H9 (cell line): ENCODE data around the gene CCDC70. TPM values are rescaled to one million over a fixed set of nuclear protein-coding genes. Genes with fewer than 3 reads are reported as not detected.

Source experiments
- DNase-seq: peaks from one replicate; pipeline ENCODE4 v3.0.0-alpha.2; 2017
- H2AFZ ChIP-seq: one replicate; pipeline ENCODE4 v1.6.1; 2013; ENCODE audit warnings: mild to moderate bottlenecking, low read length, control low read depth, moderate library complexity
- H2AK5ac ChIP-seq: 2 replicates; pipeline ENCODE4 v1.6.1; 2013; ENCODE audit warnings: low read length, control low read depth, mixed read lengths; ENCODE audit not compliant: insufficient read length
- H2BK120ac ChIP-seq: one replicate; pipeline ENCODE4 v1.6.1; 2013; ENCODE audit warnings: low read depth, mild to moderate bottlenecking, low read length, control low read depth, inconsistent platforms; ENCODE audit not compliant: poor library complexity, severe bottlenecking
- H2BK12ac ChIP-seq: 2 replicates; pipeline ENCODE4 v1.6.1; 2013; ENCODE audit warnings: low read length, control low read depth, mixed read lengths, low read depth; ENCODE audit not compliant: insufficient read length
- H2BK15ac ChIP-seq: 2 replicates; pipeline ENCODE4 v1.6.1; 2013; ENCODE audit warnings: low read depth, low read length, control low read depth
- H2BK20ac ChIP-seq: one replicate; pipeline ENCODE4 v1.6.1; 2013; ENCODE audit warnings: low read depth, mild to moderate bottlenecking, low read length, control low read depth, inconsistent platforms; ENCODE audit not compliant: poor library complexity, severe bottlenecking
- H2BK5ac ChIP-seq: 2 replicates; pipeline ENCODE4 v1.6.1; 2013; ENCODE audit warnings: low read length, control low read depth, mixed read lengths; ENCODE audit not compliant: insufficient read length
- H3K14ac ChIP-seq: 2 replicates; pipeline ENCODE4 v1.6.1; 2013; ENCODE audit warnings: low read length, control low read depth; ENCODE audit not compliant: insufficient read depth
- H3K18ac ChIP-seq: 2 replicates; pipeline ENCODE4 v1.6.1; 2013; ENCODE audit warnings: low read depth, mild to moderate bottlenecking, mixed read lengths, low read length, control low read depth; ENCODE audit not compliant: insufficient read length
- H3K23ac ChIP-seq: 2 replicates; pipeline ENCODE4 v1.6.1; 2013; ENCODE audit warnings: low read length, control low read depth, mixed read lengths, low read depth; ENCODE audit not compliant: insufficient read length
- H3K23me2 ChIP-seq: 2 replicates; pipeline ENCODE4 v1.6.1; 2013; ENCODE audit warnings: low read depth, mild to moderate bottlenecking, mixed read lengths, low read length, control low read depth; ENCODE audit not compliant: insufficient read length, poor library complexity, severe bottlenecking
- H3K27ac ChIP-seq: 2 replicates; pipeline ENCODE4 v1.5.1; 2013; ENCODE audit warnings: low read length, control low read depth, mixed read lengths, low read depth; ENCODE audit not compliant: insufficient read length
- H3K27me3 ChIP-seq: 2 replicates; pipeline ENCODE4 v1.6.1; 2013; ENCODE audit warnings: low read length, control low read depth, inconsistent platforms; ENCODE audit not compliant: insufficient read depth
- H3K4ac ChIP-seq: 2 replicates; pipeline ENCODE4 v1.6.1; 2013; ENCODE audit warnings: low read depth, mild to moderate bottlenecking, control low read depth, inconsistent platforms, low read length, moderate library complexity
- H3K4me1 ChIP-seq: 2 replicates; pipeline ENCODE4 v1.6.1; 2013; ENCODE audit warnings: low read length, control low read depth, inconsistent platforms; ENCODE audit not compliant: insufficient read depth
- H3K4me2 ChIP-seq: 2 replicates; pipeline ENCODE4 v1.6.1; 2013; ENCODE audit warnings: low read length, control low read depth, mixed read lengths; ENCODE audit not compliant: insufficient read length, insufficient read depth
- H3K56ac ChIP-seq: 2 replicates; pipeline ENCODE4 v1.6.1; 2013; ENCODE audit warnings: low read depth, mild to moderate bottlenecking, mixed read lengths, low read length, control low read depth; ENCODE audit not compliant: insufficient read length
- H3K79me1 ChIP-seq: 2 replicates; pipeline ENCODE4 v1.6.1; 2013; ENCODE audit warnings: low read depth, mild to moderate bottlenecking, moderate library complexity, low read length, control low read depth, inconsistent platforms; ENCODE audit not compliant: insufficient read depth, poor library complexity, severe bottlenecking
- H3K79me2 ChIP-seq: 2 replicates; pipeline ENCODE4 v1.6.1; 2013; ENCODE audit warnings: low read length, control low read depth, inconsistent platforms; ENCODE audit not compliant: insufficient read depth
- H3K9ac ChIP-seq: 2 replicates; pipeline ENCODE4 v1.6.1; 2013; ENCODE audit warnings: low read length, control low read depth, mixed read lengths; ENCODE audit not compliant: insufficient read length; ENCODE audit errors: extremely low read depth
- H3K9me3 ChIP-seq: one replicate; pipeline ENCODE4 v1.6.1; 2013; ENCODE audit warnings: low read depth, low read length, inconsistent platforms; ENCODE audit not compliant: control insufficient read depth
- H3T11ph ChIP-seq: one replicate; pipeline ENCODE4 v1.6.1; 2013; ENCODE audit warnings: mild to moderate bottlenecking, low read length, control low read depth, inconsistent platforms
- H4K20me1 ChIP-seq: one replicate; pipeline ENCODE4 v1.6.1; 2013; ENCODE audit not compliant: control insufficient read depth, insufficient read length, insufficient read depth
- H4K5ac ChIP-seq: 2 replicates; pipeline ENCODE4 v1.6.1; 2013; ENCODE audit warnings: low read depth, mild to moderate bottlenecking, mixed read lengths, low read length, control low read depth; ENCODE audit not compliant: insufficient read length
- H4K8ac ChIP-seq: replicated peaks from 2 replicates; pipeline ENCODE4 v1.6.1; 2013; ENCODE audit warnings: low read length, control low read depth, mixed read lengths, low read depth; ENCODE audit not compliant: insufficient read length
- H4K91ac ChIP-seq: 2 replicates; pipeline ENCODE4 v1.6.1; 2013; ENCODE audit warnings: low read depth, mild to moderate bottlenecking, moderate library complexity, mixed read lengths, low read length, control low read depth; ENCODE audit not compliant: insufficient read length
- H3K27ac Mint-ChIP-seq, 3 experiments: 2 replicates in 2 of 3; 3 replicates in 1 of 3; pipeline ENCODE4 v1.8.0; 2020 to 2021; ENCODE audit warnings: mixed read lengths in 3 of 3, mild to moderate bottlenecking in 1 of 3, moderate library complexity in 1 of 3
- H3K27me3 Mint-ChIP-seq: 2 replicates; pipeline ENCODE4 v1.8.0; 2021; ENCODE audit warnings: low read depth, mild to moderate bottlenecking, moderate library complexity, mixed read lengths
- H3K36me3 Mint-ChIP-seq, 3 experiments: 2 replicates in 2 of 3; 3 replicates in 1 of 3; pipeline ENCODE4 v1.8.0; 2020 to 2021; ENCODE audit warnings: low read depth in 3 of 3, mixed read lengths in 3 of 3; ENCODE audit not compliant: insufficient read depth in 1 of 3
- H3K4me1 Mint-ChIP-seq, 2 experiments: 2 replicates each; pipeline ENCODE4 v1.8.0; 2020; ENCODE audit warnings: mixed read lengths in 2 of 2
- H3K4me3 Mint-ChIP-seq, 2 experiments: 2 replicates in 1 of 2; 3 replicates in 1 of 2; pipeline ENCODE4 v1.8.0; 2020 to 2021; ENCODE audit warnings: mild to moderate bottlenecking in 2 of 2, mixed read lengths in 2 of 2, moderate library complexity in 1 of 2
- H3K9me3 Mint-ChIP-seq, 2 experiments: 2 replicates in 1 of 2; 3 replicates in 1 of 2; pipeline ENCODE4 v1.8.0; 2020; ENCODE audit warnings: mild to moderate bottlenecking in 2 of 2, mixed read lengths in 2 of 2, moderate library complexity in 1 of 2
- WGBS: extraction: QIAGEN DNeasy Blood & Tissue Kit; methylation state at CpG from one replicate; pipeline ENCODE4 v1.1.7; 2013; ENCODE audit warnings: missing lambda C conversion rate, low lambda C conversion rate, mixed read lengths; ENCODE audit not compliant: insufficient read length; ENCODE audit errors: extremely low coverage; 5-methylcytosine and 5-hydroxymethylcytosine counted together
- total RNA-seq: library from RNA; stranded (reverse); gene quantifications from 2 replicates; pipeline ENCODE4 v1.2.1, GENCODE V29; 2021
- TF ChIP-seq, protein P1 (sequence below): fragments of 200-600 bp; sonication (generic); conservative IDR thresholded peaks from 3 replicates; pipeline ENCODE4 v1.8.0; 2021; ENCODE audit warnings: antibody characterized with exemption, mild to moderate bottlenecking

Gene CCDC70
- total RNA-seq, 1 experiment from 2014 or later = not detected

DNA sequence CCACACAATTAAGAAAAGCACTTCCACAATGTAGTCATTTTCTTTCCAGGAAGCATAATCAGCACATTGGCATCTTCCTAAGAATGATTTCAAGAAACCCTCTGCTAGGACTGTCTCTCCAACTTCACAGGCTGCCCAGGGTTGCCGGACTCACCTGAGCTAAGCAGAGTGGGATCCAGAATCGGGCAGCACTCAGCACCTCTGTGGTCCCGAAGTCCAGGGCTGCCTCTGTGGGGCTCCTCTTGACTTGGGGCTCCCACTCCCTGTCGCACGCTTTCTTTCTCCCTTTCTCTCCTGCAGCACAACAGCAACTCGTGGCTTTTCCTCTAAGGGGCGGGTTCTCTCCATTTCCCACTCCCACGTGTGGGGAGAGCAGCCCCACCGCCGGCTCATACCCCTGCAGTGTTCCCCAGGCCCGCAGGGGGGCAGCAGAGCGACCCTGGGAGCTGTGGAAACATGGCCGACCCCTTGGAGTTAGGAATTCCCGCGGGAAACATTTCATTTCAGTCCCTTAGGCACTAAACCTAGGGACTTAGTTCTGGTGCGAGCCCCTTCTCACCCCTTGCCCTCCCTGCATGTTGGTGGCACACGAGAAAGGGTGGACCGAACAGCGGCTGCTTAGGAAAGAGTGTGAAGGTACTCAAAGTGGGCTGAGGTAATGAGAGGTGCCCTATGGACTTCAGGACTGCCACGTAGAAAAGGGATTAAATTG, 16.8 kb upstream of the CCDC70 start, which contains the start of gene TMEM272:
Gene TMEM272 (minus strand): TSS at position 316 of the 712 bp plus-strand sequence. CDS start 6,647 bp downstream, outside the sequence.
- H3K23ac ChIP-seq = no peak within 1 kb of the TSS
- no peak within 1 kb of the TSS for H3K9ac ChIP-seq
- peak within 1 kb of the TSS; percentile 86 for H2AFZ ChIP-seq
- H2AK5ac ChIP-seq = no peak within 1 kb of the TSS
- peaks cover 0 to 3% (median 0%) of the 10 kb centered on the region in 3 experiments; a peak in 1 of 7 replicates for H3K36me3 Mint-ChIP-seq
- peaks cover 1% of the 10 kb centered on the region for H3K27me3 Mint-ChIP-seq
- no peaks in the 10 kb centered on the region for H3K9me3 ChIP-seq
- no peak within 1 kb of the TSS for H3K56ac ChIP-seq
- peak within 1 kb of the TSS in 1 of 3 experiments; percentile 13; a peak in 2 of 7 replicates for H3K27ac Mint-ChIP-seq
- no peak within 1 kb of the TSS; a peak in 1 of 5 replicates for H3K4me3 Mint-ChIP-seq
- H3K4ac ChIP-seq = no peak within 1 kb of the TSS
- no peak within 1 kb of the TSS for H3K27ac ChIP-seq
- no peaks in the 10 kb centered on the region for H3K27me3 ChIP-seq
- no peak within 1 kb of the TSS for H2BK12ac ChIP-seq
- no peak within 1 kb of the TSS for H2BK20ac ChIP-seq
- H3T11ph ChIP-seq = no peak within 1 kb of the TSS
- no peak within 1 kb of the TSS for H2BK15ac ChIP-seq
- peak within 1 kb of the TSS; percentile 85 for H4K5ac ChIP-seq
- peaks cover 9 to 12% of the 10 kb centered on the region in 2 experiments for H3K4me1 Mint-ChIP-seq
- no peaks in the 10 kb centered on the region for H3K23me2 ChIP-seq
- H4K20me1 ChIP-seq = no peaks in the 10 kb centered on the region
- WGBS = no CpG with 5 or more reads among the region's 20 CpGs
- H3K14ac ChIP-seq = peak within 1 kb of the TSS; percentile 48; the same call in 1 of the 2 replicates
- peak; percentile 72 for DNase-seq
- H4K8ac ChIP-seq = peak within 1 kb of the TSS; percentile 93
- no peaks in the 10 kb centered on the region for H3K79me1 ChIP-seq
- no peak within 1 kb of the TSS for H3K4me2 ChIP-seq
- H3K18ac ChIP-seq = peak within 1 kb of the TSS; percentile 86
- no peaks in the 10 kb centered on the region for H3K79me2 ChIP-seq
- no peak within 1 kb of the TSS for H2BK5ac ChIP-seq
- no peaks in the 10 kb centered on the region for H3K4me1 ChIP-seq
- H3K9me3 Mint-ChIP-seq = peaks cover 10 to 11% of the 10 kb centered on the region in 2 experiments; a peak in 4 of 5 replicates
- TF ChIP-seq, protein P1, sequence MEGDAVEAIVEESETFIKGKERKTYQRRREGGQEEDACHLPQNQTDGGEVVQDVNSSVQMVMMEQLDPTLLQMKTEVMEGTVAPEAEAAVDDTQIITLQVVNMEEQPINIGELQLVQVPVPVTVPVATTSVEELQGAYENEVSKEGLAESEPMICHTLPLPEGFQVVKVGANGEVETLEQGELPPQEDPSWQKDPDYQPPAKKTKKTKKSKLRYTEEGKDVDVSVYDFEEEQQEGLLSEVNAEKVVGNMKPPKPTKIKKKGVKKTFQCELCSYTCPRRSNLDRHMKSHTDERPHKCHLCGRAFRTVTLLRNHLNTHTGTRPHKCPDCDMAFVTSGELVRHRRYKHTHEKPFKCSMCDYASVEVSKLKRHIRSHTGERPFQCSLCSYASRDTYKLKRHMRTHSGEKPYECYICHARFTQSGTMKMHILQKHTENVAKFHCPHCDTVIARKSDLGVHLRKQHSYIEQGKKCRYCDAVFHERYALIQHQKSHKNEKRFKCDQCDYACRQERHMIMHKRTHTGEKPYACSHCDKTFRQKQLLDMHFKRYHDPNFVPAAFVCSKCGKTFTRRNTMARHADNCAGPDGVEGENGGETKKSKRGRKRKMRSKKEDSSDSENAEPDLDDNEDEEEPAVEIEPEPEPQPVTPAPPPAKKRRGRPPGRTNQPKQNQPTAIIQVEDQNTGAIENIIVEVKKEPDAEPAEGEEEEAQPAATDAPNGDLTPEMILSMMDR = peak; percentile 92
- no peak within 1 kb of the TSS for H2BK120ac ChIP-seq
- H4K91ac ChIP-seq = no peak within 1 kb of the TSS
